Skeletal muscle satellite cell (primary cell): Measurements from ENCODE around the gene LFNG.
"Not testable (repeated sequence)": the region's sequence is repeated elsewhere in the genome, so short reads cannot be mapped to it uniquely, and the experiment has no call there.

ENCODE experiments used
- H3K27me3 ChIP-seq: 2 replicates; pipeline ENCODE4 v1.7.0; 2013; ENCODE audit warnings: low read length; ENCODE audit not compliant: control insufficient read depth, insufficient read depth
- H3K36me3 ChIP-seq: 2 replicates; pipeline ENCODE4 v1.7.0; 2013; ENCODE audit warnings: mild to moderate bottlenecking, control low read depth, low read length; ENCODE audit not compliant: insufficient read depth
- H3K4me1 ChIP-seq: 2 replicates; pipeline ENCODE4 v1.7.0; 2013; ENCODE audit warnings: low read length; ENCODE audit not compliant: control insufficient read depth, insufficient read depth
- H3K4me2 ChIP-seq: 2 replicates; pipeline ENCODE4 v1.7.0; 2013; ENCODE audit warnings: mild to moderate bottlenecking, low read length
- H3K4me3 ChIP-seq: 2 replicates; pipeline ENCODE4 v1.7.0; 2013; ENCODE audit warnings: low read length
- H3K9ac ChIP-seq: 2 replicates; pipeline ENCODE4 v1.7.0; 2013; ENCODE audit warnings: mild to moderate bottlenecking, low read depth, low read length, moderate library complexity
- H3K9me3 ChIP-seq: replicated peaks from 2 replicates; pipeline ENCODE4 v1.7.0; 2013; ENCODE audit warnings: mild to moderate bottlenecking, control low read depth, low read length

The LFNG gene

GRCh38 chr7:2546776-2547586 is 27.4 kb downstream of the LFNG start:
- no peaks in the 10 kb centered on the region for H3K4me1 ChIP-seq
- H3K27me3 ChIP-seq: no peaks in the 10 kb centered on the region
- no peak overlapping the region for H3K4me2 ChIP-seq
- H3K36me3 ChIP-seq: peaks cover 42% of the 10 kb centered on the region
- no peak overlapping the region for H3K4me3 ChIP-seq
- H3K9me3 ChIP-seq: no peaks in the 10 kb centered on the region
- no peak overlapping the region for H3K9ac ChIP-seq

- no peak overlapping the region for H3K4me2 ChIP-seq
- H3K4me1 ChIP-seq: peaks cover 18% of the 10 kb centered on the region
- H3K36me3 ChIP-seq: peaks cover 24% of the 10 kb centered on the region
- no peak overlapping the region for H3K4me3 ChIP-seq
- H3K9me3 ChIP-seq: no peaks in the 10 kb centered on the region
- H3K9ac ChIP-seq: no peak overlapping the region
- H3K27me3 ChIP-seq: no peaks in the 10 kb centered on the region
Measured at GRCh38 chr7:2551418-2551817, 31.8 kb downstream of the LFNG start.

GRCh38 chr7:2553108-2553507 is 33.5 kb downstream of the LFNG start:
- H3K27me3 ChIP-seq: no peaks in the 10 kb centered on the region
- peaks cover 12% of the 10 kb centered on the region for H3K36me3 ChIP-seq
- H3K9me3 ChIP-seq: no peaks in the 10 kb centered on the region
- no peak overlapping the region for H3K4me3 ChIP-seq
- H3K4me2 ChIP-seq: no peak overlapping the region
- H3K4me1 ChIP-seq: peaks cover 18% of the 10 kb centered on the region
- H3K9ac ChIP-seq: no peak overlapping the region

GRCh38 chr7:2553831-2554581 is 34.4 kb downstream of the LFNG start:
- H3K4me2 ChIP-seq: peak overlapping the region; percentile 83
- peak overlapping the region; percentile 90 for H3K9ac ChIP-seq
- H3K4me3 ChIP-seq: peak overlapping the region; percentile 82
- H3K9me3 ChIP-seq: no peaks in the 10 kb centered on the region
- no peaks in the 10 kb centered on the region for H3K27me3 ChIP-seq
- H3K4me1 ChIP-seq: peaks cover 22% of the 10 kb centered on the region
- H3K36me3 ChIP-seq: peaks cover 9% of the 10 kb centered on the region

GRCh38 chr7:2554661-2555111 is 35.1 kb downstream of the LFNG start:
- Histone ChIP-seq H3K9ac (peak overlapping the region; percentile 90), H3K4me3 (peak overlapping the region; percentile 82), H3K4me1 (peaks cover 23% of the 10 kb centered on the region)

GRCh38 chr7:2555121-2556052 is 35.8 kb downstream of the LFNG start, which contains the start of gene BRAT1:
Gene BRAT1, minus strand, starts transcription at chr7:2555524. Its CDS starts 1,093 bp downstream, at chr7:2554431.
- Histone ChIP-seq H3K4me2 (peak within 1 kb of the TSS; percentile 83), H3K4me3 (peak within 1 kb of the TSS; percentile 82), H3K27me3 (no peaks in the 10 kb centered on the region), H3K36me3 (peaks cover 9% of the 10 kb centered on the region), H3K9ac (peak within 1 kb of the TSS; percentile 90), H3K9me3 (no peaks in the 10 kb centered on the region), H3K4me1 (peaks cover 29% of the 10 kb centered on the region)

More at GRCh38 chr7:2554661-2555111, 35.1 kb downstream of the LFNG start:
- Histone ChIP-seq H3K27me3 (no peaks in the 10 kb centered on the region), H3K36me3 (peaks cover 9% of the 10 kb centered on the region), H3K9me3 (no peaks in the 10 kb centered on the region), H3K4me2 (peak overlapping the region; percentile 83)

- H3K9me3 ChIP-seq: no peaks in the 10 kb centered on the region
- H3K4me2 ChIP-seq: peak within 1 kb of the TSS; percentile 98
- no peaks in the 10 kb centered on the region for H3K27me3 ChIP-seq
- H3K36me3 ChIP-seq: no peaks in the 10 kb centered on the region
- peak within 1 kb of the TSS; percentile 85 for H3K9ac ChIP-seq
- peak within 1 kb of the TSS; percentile 90 for H3K4me3 ChIP-seq
- peaks cover 22% of the 10 kb centered on the region for H3K4me1 ChIP-seq
Measured at GRCh38 chr7:2558629-2559282, 39.2 kb downstream of the LFNG start, which contains the start of gene IQCE. Gene IQCE, plus strand, starts transcription at chr7:2558979. Its CDS starts 203 bp downstream, at chr7:2559182.

GRCh38 chr7:2559283-2559950 is 39.8 kb downstream of the LFNG start:
- H3K4me3 ChIP-seq: peak overlapping the region; percentile 90
- no peaks in the 10 kb centered on the region for H3K9me3 ChIP-seq
- no peaks in the 10 kb centered on the region for H3K36me3 ChIP-seq
- H3K4me2 ChIP-seq: peak overlapping the region; percentile 98
- peak overlapping the region; percentile 85 for H3K9ac ChIP-seq
- H3K27me3 ChIP-seq: no peaks in the 10 kb centered on the region
- peaks cover 16% of the 10 kb centered on the region for H3K4me1 ChIP-seq

- not testable (repeated sequence) for H3K9ac ChIP-seq, H3K9me3 ChIP-seq, H3K4me3 ChIP-seq, H3K4me2 ChIP-seq, H3K36me3 ChIP-seq, H3K27me3 ChIP-seq
- peaks cover 14% of the 10 kb centered on the region for H3K4me1 ChIP-seq
Measured at GRCh38 chr7:2563955-2564354, 44.4 kb downstream of the LFNG start.

- no peak overlapping the region for H3K4me3 ChIP-seq
- no peaks in the 10 kb centered on the region for H3K36me3 ChIP-seq
- peaks cover 10% of the 10 kb centered on the region for H3K4me1 ChIP-seq
- no peaks in the 10 kb centered on the region for H3K27me3 ChIP-seq
- H3K4me2 ChIP-seq: no peak overlapping the region
- no peak overlapping the region for H3K9ac ChIP-seq
- no peaks in the 10 kb centered on the region for H3K9me3 ChIP-seq
Measured at GRCh38 chr7:2564970-2565540, 45.5 kb downstream of the LFNG start.
